ENCODE results near the gene ZNF891.

ZNF891 gene

GRCh38 chr12:133058203-133059113 is 71.6 kb downstream of the ZNF891 start:
- DNase-seq: peak; percentile 6 to 21

GRCh38 chr12:133057446-133057845 is 72.6 kb downstream of the ZNF891 start:
- DNase-seq: no peak
